GM19438 (cell line): ENCODE results near the gene GALNS.
"Not testable (repeated sequence)": the region's sequence is repeated elsewhere in the genome, so short reads cannot be mapped to it uniquely, and the experiment has no call there.

Experiments
- ATAC-seq: cut with Tn5 transposase; IDR thresholded peaks from one replicate; pipeline ENCODE4 v1.9.1; 2021; ENCODE audit warnings: low read depth; ENCODE audit not compliant: unreplicated experiment

Gene GALNS

GRCh38 chr16:88790312-88791211 lies 66.2 kb downstream of the GALNS start:
- ATAC-seq = no peak

- ATAC-seq = no peak
Measured at GRCh38 chr16:88789594-88789993, 67.2 kb downstream of the GALNS start.

- not testable (repeated sequence) for ATAC-seq
Measured at GRCh38 chr16:88788749-88789148, 68.0 kb downstream of the GALNS start.

- no peak for ATAC-seq
Measured at GRCh38 chr16:88787579-88788314, 69.0 kb downstream of the GALNS start.

GRCh38 chr16:88785106-88785924 lies 71.4 kb downstream of the GALNS start, which contains the start of gene PIEZO1:
Gene PIEZO1 (minus strand): TSS chr16:88785220. CDS start chr16:88784964, 256 bp downstream.
- no peak for ATAC-seq

- no peak for ATAC-seq
Measured at GRCh38 chr16:88784856-88785105, 72.0 kb downstream of the GALNS start.

GRCh38 chr16:88784074-88784855 lies 72.5 kb downstream of the GALNS start:
- ATAC-seq = no peak

- ATAC-seq = no peak
Measured at GRCh38 chr16:88783391-88784073, 73.2 kb downstream of the GALNS start.

GRCh38 chr16:88782454-88783390 lies 74.0 kb downstream of the GALNS start:
- ATAC-seq = no peak

- no peak for ATAC-seq
Measured at GRCh38 chr16:88781140-88782077, 75.3 kb downstream of the GALNS start.

GRCh38 chr16:88780142-88781062 lies 76.3 kb downstream of the GALNS start:
- no peak for ATAC-seq

- ATAC-seq = no peak
Measured at GRCh38 chr16:88779406-88780141, 77.2 kb downstream of the GALNS start.

GRCh38 chr16:88778541-88779065 lies 78.1 kb downstream of the GALNS start:
- no peak for ATAC-seq

GRCh38 chr16:88778271-88778525 lies 78.5 kb downstream of the GALNS start:
- ATAC-seq = no peak

GRCh38 chr16:88777471-88778270 lies 79.1 kb downstream of the GALNS start:
- no peak for ATAC-seq
